GM12864 (cell line): ENCODE measurements around the gene NID1.

Experiments
- DNase-seq: peaks from one replicate; pipeline ENCODE4 v3.0.0-alpha.2; 2011; ENCODE audit warnings: low read depth
- H3K4me3 ChIP-seq: 2 replicates; pipeline ENCODE4 v1.5.1; 2011; ENCODE audit warnings: mild to moderate bottlenecking, low read depth, low read length, control low read depth
- CTCF ChIP-seq: IDR thresholded peaks from 2 replicates; pipeline ENCODE4 v1.5.1; 2011; ENCODE audit warnings: low read depth, mild to moderate bottlenecking, moderate library complexity, low read length, control low read depth, inconsistent platforms; ENCODE audit errors: missing control alignments

Gene NID1

GRCh38 chr1:236064674-236065508, at the start of gene NID1:
Gene NID1 (minus strand): TSS chr1:236065090. CDS start chr1:236065079, 11 bp downstream.
- no peak for DNase-seq
- peak; percentile 5 for TF ChIP-seq CTCF
- H3K4me3 ChIP-seq: peak within 1 kb of the TSS; percentile 83

GRCh38 chr1:236114076-236114747, 49.3 kb upstream of the NID1 start:
- no peak for DNase-seq
- no peak overlapping the region for H3K4me3 ChIP-seq
- no peak for TF ChIP-seq CTCF

- TF ChIP-seq CTCF: no peak
- DNase-seq: no peak
- no peak overlapping the region for H3K4me3 ChIP-seq
These were observed 48.6 kb upstream of the NID1 start for GRCh38 chr1:236113324-236114032.

- no peak for DNase-seq
- no peak for TF ChIP-seq CTCF
- H3K4me3 ChIP-seq: no peak overlapping the region
These were observed 47.4 kb upstream of the NID1 start for GRCh38 chr1:236112332-236112627.

DNA sequence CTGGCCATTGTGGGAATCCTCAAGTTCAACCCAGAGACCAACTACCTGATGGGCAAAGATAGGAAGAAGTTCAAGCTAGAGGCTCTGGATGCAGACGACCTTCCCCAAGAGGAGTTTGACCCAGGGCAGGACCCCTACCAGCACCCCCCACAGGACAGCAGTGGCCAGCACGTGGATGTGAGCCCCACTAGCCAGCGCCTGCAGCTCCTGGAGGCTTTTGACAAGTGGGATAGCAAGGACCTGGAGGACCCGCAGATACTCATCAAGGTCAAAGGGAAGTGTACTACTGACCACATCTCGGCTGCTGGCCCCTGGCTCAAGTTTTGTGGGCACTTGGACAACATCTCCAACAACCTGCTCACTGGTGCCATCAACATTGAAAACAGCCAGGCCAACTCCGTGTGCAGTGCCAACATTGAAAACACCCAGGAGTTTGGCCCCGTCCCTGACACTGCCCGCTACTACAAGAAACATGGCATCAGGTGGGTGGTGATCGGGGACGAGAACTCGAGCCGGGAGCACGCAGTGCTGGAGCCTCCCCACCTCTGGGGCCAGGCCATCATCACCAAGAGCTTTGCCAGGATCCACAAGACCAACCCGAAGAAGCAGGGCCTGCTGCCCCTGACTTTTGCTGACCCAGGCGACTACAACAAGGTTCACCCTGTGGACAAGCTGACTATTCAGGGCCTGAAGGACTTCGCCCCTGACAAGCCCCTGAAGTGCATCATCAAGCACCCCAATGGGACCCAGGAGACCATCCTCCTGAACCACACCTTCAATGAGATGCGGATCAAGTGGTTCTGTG, 46.8 kb upstream of the NID1 start:
- TF ChIP-seq CTCF: no peak
- H3K4me3 ChIP-seq: no peak overlapping the region
- DNase-seq: no peak

DNA sequence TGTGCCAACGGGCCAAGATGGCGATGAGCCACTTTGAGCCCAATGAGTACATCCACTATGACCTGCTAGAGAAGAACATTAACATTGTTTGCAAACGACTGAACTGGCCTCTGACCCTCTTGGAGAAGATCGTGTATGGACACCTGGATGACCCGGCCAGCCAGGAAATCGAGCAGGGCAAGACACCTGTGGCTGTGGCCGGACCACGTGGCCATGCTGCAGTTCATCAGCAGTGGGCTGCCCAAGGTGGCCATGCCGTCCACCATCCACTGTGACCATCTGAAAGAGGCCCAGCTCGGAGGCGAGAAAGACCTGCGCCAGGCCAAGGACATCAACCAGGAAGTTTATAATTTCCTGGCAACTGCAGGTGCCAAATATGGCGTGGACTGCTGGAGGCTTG, 45.2 kb upstream of the NID1 start:
- no peak for TF ChIP-seq CTCF
- DNase-seq: no peak

More for the DNA sequence above, 45.2 kb upstream of the NID1 start:
- H3K4me3 ChIP-seq: no peak overlapping the region
